K562 (cell line): ENCODE results near the gene SNIP1. TPM values are rescaled to one million over a fixed set of nuclear protein-coding genes. Genes with fewer than 3 reads are reported as not detected.

Source experiments
- ATAC-seq: fragments of 200-7000 bp; cut with Tn5 transposase; 3 replicates; pipeline ENCODE4 v1.9.1; 2020; ENCODE audit warnings: moderate library complexity
- BruUV-seq: library from RNA; stranded (reverse); fragments of 400-500 nt; replicated peaks from 2 replicates; lab custom pipeline; 2021; lab: Mats Ljungman, UMichigan
- CTCF ChIA-PET: fragments of 300-600 bp; formaldehyde crosslinking; extraction: SDS; loops from one replicate; lab custom pipeline; 2021; ENCODE audit warnings: low intra/inter-chr PET ratio; lab: Yijun Ruan, JAX
- POLR2A ChIA-PET: fragments of 300-600, 350-650 bp; sonication (Branson Sonifier 250); formaldehyde crosslinking; extraction: SDS; loops from one replicate; lab custom pipeline; 2021; ENCODE audit warnings: antibody characterized with exemption, inconsistent platforms; lab: Yijun Ruan, JAX
- DNase-seq, 4 experiments: peaks; one replicate each; pipeline versions ENCODE4 v3.0.0 to v3.0.0-alpha.2; 2011 to 2018; ENCODE audit warnings: low spot score in 3 of 4, mixed read lengths in 3 of 4; ENCODE audit errors: extremely low read depth in 1 of 4
- FAIRE-seq: peaks from 2 replicates; lab custom pipeline; 2011; peaks lifted over from hg19 to GRCh38; lab: Jason Lieb, UNC
- H2AFZ ChIP-seq: 2 replicates; pipeline ENCODE4 v1.6.0; 2011; ENCODE audit warnings: low read depth, low read length, control low read depth, inconsistent platforms
- H3K27ac ChIP-seq: fragments of 200-600 bp; 3 replicates; pipeline ENCODE4 v1.8.0; 2011; ENCODE audit warnings: low read depth, mild to moderate bottlenecking, control low read depth, inconsistent platforms, low read length, moderate library complexity, mixed read lengths; ENCODE audit errors: extremely low read depth
- H3K27me3 ChIP-seq, 2 experiments: fragments of 300-600 bp in 1 of 2; 2 replicates in 1 of 2; 3 replicates in 1 of 2; pipeline versions ENCODE4 v1.6.0 to v1.8.0; 2011; ENCODE audit warnings: inconsistent platforms in 2 of 2, low read length in 2 of 2, mild to moderate bottlenecking in 1 of 2, mixed read lengths in 1 of 2, moderate library complexity in 1 of 2; ENCODE audit not compliant: control insufficient read depth in 2 of 2, insufficient read depth in 2 of 2
- H3K36me3 ChIP-seq: fragments of 300-600 bp; 3 replicates; pipeline ENCODE4 v1.8.0; 2011; ENCODE audit warnings: mild to moderate bottlenecking, low read length, inconsistent platforms; ENCODE audit not compliant: control insufficient read depth, insufficient read depth
- H3K4me1 ChIP-seq, 2 experiments: fragments of 200-600 bp in 1 of 2; replicated peaks in 1 of 2; 2 replicates in 1 of 2; 3 replicates in 1 of 2; pipeline versions ENCODE4 v1.5.1 to v1.8.0; 2011; ENCODE audit warnings: inconsistent platforms in 2 of 2, low read length in 2 of 2, mild to moderate bottlenecking in 1 of 2, mixed read lengths in 1 of 2, moderate library complexity in 1 of 2; ENCODE audit not compliant: control insufficient read depth in 2 of 2, insufficient read depth in 2 of 2
- H3K4me2 ChIP-seq: 2 replicates; pipeline ENCODE4 v1.6.1; 2011; ENCODE audit warnings: low read length, control low read depth, inconsistent platforms, mixed read lengths; ENCODE audit not compliant: insufficient read depth
- H3K4me3 ChIP-seq: fragments of 200-600 bp; sonication (generic), shearing (Covaris generic); 2 replicates; pipeline ENCODE4 v1.5.1; 2016; ENCODE audit warnings: control low read depth, inconsistent platforms
- H3K79me2 ChIP-seq: fragments of 200-600 bp; 3 replicates; pipeline ENCODE4 v1.8.0; 2011; ENCODE audit warnings: low read length, inconsistent platforms; ENCODE audit not compliant: control insufficient read depth, insufficient read depth
- H3K9ac ChIP-seq, 2 experiments: 2 replicates each; pipeline versions ENCODE4 v1.6.0 to v1.6.1; 2011; ENCODE audit warnings: low read depth in 2 of 2, low read length in 2 of 2, control low read depth in 1 of 2, inconsistent platforms in 1 of 2, mild to moderate bottlenecking in 1 of 2, mixed read lengths in 1 of 2; ENCODE audit not compliant: insufficient read depth in 1 of 2
- H3K9me1 ChIP-seq: one replicate; pipeline ENCODE4 v1.6.0; 2011; ENCODE audit warnings: inconsistent platforms, mild to moderate bottlenecking, low read length, moderate library complexity; ENCODE audit not compliant: control insufficient read depth, insufficient read depth
- H3K9me3 ChIP-seq: replicated peaks from 2 replicates; pipeline ENCODE4 v1.5.1; 2011; ENCODE audit warnings: low read depth, low read length, inconsistent platforms; ENCODE audit not compliant: control insufficient read depth, insufficient read depth
- H4K20me1 ChIP-seq: replicated peaks from 2 replicates; pipeline ENCODE4 v1.6.1; 2011; ENCODE audit warnings: low read length, inconsistent platforms, mixed read lengths; ENCODE audit not compliant: control insufficient read depth, insufficient read depth
- ARID4B ChIP-seq: sonication (generic); formaldehyde crosslinking; IDR thresholded peaks from 2 replicates; pipeline ENCODE4 v1.8.0; 2022; ENCODE audit warnings: mild to moderate bottlenecking, missing genetic modification reagents
- FIP1L1 ChIP-seq: fragments of 200-400 bp; formaldehyde crosslinking; IDR thresholded peaks from 2 replicates; pipeline ENCODE4 v1.6.1; 2018; ENCODE audit warnings: mild to moderate bottlenecking, low read depth, low read length; ENCODE audit not compliant: poor library complexity, severe bottlenecking
- FOXK2 ChIP-seq, 2 experiments: fragments of 450-650 bp; IDR thresholded peaks in 1 of 2; conservative IDR thresholded peaks in 1 of 2; 2 replicates each; pipeline ENCODE4 v1.6.1; 2016; ENCODE audit warnings: low read depth in 2 of 2, mild to moderate bottlenecking in 1 of 2
- HNRNPUL1 ChIP-seq: fragments of 200-400 bp; formaldehyde crosslinking; IDR thresholded peaks from 2 replicates; pipeline ENCODE4 v1.6.1; 2017; ENCODE audit warnings: low read length
- MAFG ChIP-seq: fragments of 450-650 bp; conservative IDR thresholded peaks from 2 replicates; pipeline ENCODE4 v1.6.1; 2016; ENCODE audit warnings: missing genetic modification characterization, missing compliant biosample characterization
- MBD1 ChIP-seq: fragments of 250-450 bp; sonication (Bioruptor Pico); IDR thresholded peaks from 2 replicates; pipeline ENCODE4 v1.8.0; 2022; ENCODE audit warnings: inconsistent platforms
- MTA2 ChIP-seq: fragments of 450-650 bp; IDR thresholded peaks from 2 replicates; pipeline ENCODE4 v1.6.1; 2016; ENCODE audit warnings: low read depth
- OTX1 ChIP-seq: fragments of 450-650 bp; formaldehyde crosslinking; IDR thresholded peaks from 2 replicates; pipeline ENCODE4 v1.4.0; 2022; ENCODE audit warnings: mild to moderate bottlenecking
- RBM25 ChIP-seq: fragments of 200-400 bp; formaldehyde crosslinking; IDR thresholded peaks from 2 replicates; pipeline ENCODE4 v1.6.1; 2018; ENCODE audit warnings: low read length, low read depth, moderate library complexity; ENCODE audit not compliant: severe bottlenecking
- SRSF9 ChIP-seq: fragments of 200-400 bp; formaldehyde crosslinking; IDR thresholded peaks from 2 replicates; pipeline ENCODE4 v1.6.1; 2017; ENCODE audit warnings: low read depth, low read length, borderline replicate concordance
- ZBTB43 ChIP-seq: sonication (generic); formaldehyde crosslinking; IDR thresholded peaks from 2 replicates; pipeline ENCODE4 v1.8.0; 2023; ENCODE audit warnings: mild to moderate bottlenecking, missing genetic modification reagents
- ZNF766 ChIP-seq: fragments of 200-800 bp; sonication (Bioruptor generic); conservative IDR thresholded peaks from 2 replicates; pipeline ENCODE4 v1.6.1; 2016; ENCODE audit warnings: missing genetic modification characterization, missing compliant biosample characterization
- ZNF778 ChIP-seq: fragments of 450-650 bp; formaldehyde crosslinking; IDR thresholded peaks from 2 replicates; pipeline ENCODE4 v1.4.0; 2020; ENCODE audit warnings: mild to moderate bottlenecking, moderate library complexity
- ZNF785 ChIP-seq: fragments of 250-450 bp; sonication (Bioruptor Pico); IDR thresholded peaks from 2 replicates; pipeline ENCODE4 v1.4.0; 2020; ENCODE audit warnings: mild to moderate bottlenecking
- in situ Hi-C: fragments of 300-500 bp; cut with MboI; formaldehyde crosslinking; loops from 4 replicates; pipeline ENCODE4 v1.15.0; 2018; ENCODE audit warnings: inconsistent platforms, mixed read lengths
- intact Hi-C: fragments of 100-400 bp; cut with micrococcal nuclease; formaldehyde crosslinking; loops from 2 replicates; pipeline ENCODE4 v1.14.2; 2022
- polyA plus RNA-seq, 8 experiments: library from polyadenylated mRNA; depleted of rRNA in 4 of 8; stranded (reverse) in 5 of 8; unstranded in 3 of 8; fragments of >200 nt; fragmentation: Nextera tagmentation in 2 of 8; fragmentation: Illumina TruSeq in 1 of 8; extraction: Ambion mirVana in 2 of 8; extraction: Trizol in 1 of 8; gene quantifications; 2 replicates each; pipeline versions ENCODE4 v1.2.1 to v1.2.3, GENCODE V29; 2011 to 2014; ENCODE audit warnings: inconsistent platforms in 1 of 8, missing spikeins in 1 of 8
- total RNA-seq, 7 experiments: library from RNA; depleted of rRNA in 6 of 7; stranded (reverse); fragments of >200 nt in 6 of 7; fragmentation: Illumina TruSeq in 2 of 7; extraction: Trizol in 2 of 7; gene quantifications; 2 replicates each; pipeline versions ENCODE4 v1.2.1 to v1.2.3, GENCODE V29; 2011 to 2021; ENCODE audit warnings: low replicate concordance in 1 of 7

Gene SNIP1
- total and polyA plus RNA-seq, 9 of the 15 experiments (the other 6 are each of a cell fraction or from before 2014, with no cell fraction given) = 2.9 to 25.9 (median 14.6) TPM

- no peak overlapping the region for H3K4me2 ChIP-seq
- no peak for DNase-seq
- peaks cover 71% of the 10 kb centered on the region for H3K36me3 ChIP-seq
- no peak for FAIRE-seq
- no peak overlapping the region for H3K9ac ChIP-seq
- peaks cover 39 to 41% of the 10 kb centered on the region in 2 experiments; a peak in 4 of 5 replicates for H3K4me1 ChIP-seq
- H3K9me1 ChIP-seq = peaks cover 7% of the 10 kb centered on the region
- H2AFZ ChIP-seq = no peak overlapping the region
- intact Hi-C loops = loop anchor here (5.0 kb wide), 1 partner anchor 117 kb away; no protein-coding TSS in a partner anchor
- in situ Hi-C loops = no loop called here
- ChIA-PET CTCF (no interaction called here), POLR2A (interaction anchor here (0.6 to 1.5 kb wide), 3 partner anchors 8 to 126 kb away, joined by 3 read pairs; partner anchors contain the start of gene DNALI1)
- no peaks in the 10 kb centered on the region for H3K79me2 ChIP-seq
- no peaks in the 10 kb centered on the region for H3K9me3 ChIP-seq
- BruUV-seq = no TSS peak
- H3K4me3 ChIP-seq = no peak overlapping the region
- H3K27ac ChIP-seq = peak overlapping the region; percentile 18; the same call in 1 of the 3 replicates
- no peak for ATAC-seq
- H3K27me3 ChIP-seq = no peaks in the 10 kb centered on the region
- 0 out of 2 replicates have a peak, but pooled peaks cover 4% of the 10 kb centered on the region for H4K20me1 ChIP-seq
- TF ChIP-seq ZBTB43 (CRISPR knock-in tag) (no peak), MAFG (tag) (no peak), FIP1L1 (no peak), SRSF9 (no peak), MTA2 (no peak), MBD1 (CRISPR knock-in tag) (no peak), RBM25 (no peak), ZNF766 (CRISPR knock-in tag) (no peak), FOXK2 (conservative IDR thresholded peaks at IDR 0.05 in 1 of 2, IDR thresholded peaks at IDR 0.05 in 1 of 2; ENCODE audit: low read depth in 2 of 2) (no peak), OTX1 (CRISPR knock-in tag) (no peak), ZNF785 (CRISPR knock-in tag) (no peak), ZNF778 (CRISPR knock-in tag) (no peak), HNRNPUL1 (no peak), ARID4B (CRISPR knock-in tag) (no peak)
These were observed 10.8 kb upstream of the SNIP1 start for GRCh38 chr1:37564892-37565291.
